ENCODE measurements around the gene REM2. TPM values are rescaled to one million over a fixed set of nuclear protein-coding genes. Genes with fewer than 3 reads are reported as not detected.

REM2 gene
- total RNA-seq, 4 donors from 2014 or later = 0.19 to 0.83 (median 0.32) TPM

DNA sequence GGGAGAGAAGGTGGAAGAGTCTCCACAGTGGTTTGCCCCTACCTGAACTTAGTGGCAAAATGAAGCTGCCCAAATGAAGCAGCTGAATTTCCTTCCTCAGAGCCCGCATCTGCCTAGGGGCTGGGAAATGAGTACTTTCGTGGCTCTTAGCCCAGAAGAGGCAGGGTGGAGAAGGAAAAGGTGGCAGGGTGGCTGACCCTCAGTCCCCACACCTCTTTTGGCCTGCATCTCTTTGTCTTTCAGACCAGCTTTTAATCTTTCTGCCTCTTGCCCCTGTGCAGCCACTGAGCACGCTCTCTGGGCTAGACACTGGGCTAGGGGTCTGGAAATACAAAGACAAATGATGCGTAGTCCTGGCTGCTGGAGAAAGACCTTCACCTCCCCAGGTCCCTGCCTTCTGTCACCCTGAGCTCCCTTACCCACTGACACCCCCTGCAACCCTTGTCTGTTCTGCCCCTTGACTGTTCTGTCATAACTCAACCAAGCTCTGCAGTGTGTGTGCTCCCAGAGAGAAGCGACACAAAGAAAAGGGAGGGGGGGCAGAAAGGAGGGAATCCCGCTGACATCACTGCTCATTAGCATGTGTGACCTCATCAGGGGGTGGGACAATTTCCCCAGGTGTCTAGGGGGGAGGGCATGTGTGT, 371 bp upstream of the REM2 start:
- no peak for TF ChIP-seq POLR2A (IDR thresholded peaks at IDR 0.05)
- TF ChIP-seq, protein P1, sequence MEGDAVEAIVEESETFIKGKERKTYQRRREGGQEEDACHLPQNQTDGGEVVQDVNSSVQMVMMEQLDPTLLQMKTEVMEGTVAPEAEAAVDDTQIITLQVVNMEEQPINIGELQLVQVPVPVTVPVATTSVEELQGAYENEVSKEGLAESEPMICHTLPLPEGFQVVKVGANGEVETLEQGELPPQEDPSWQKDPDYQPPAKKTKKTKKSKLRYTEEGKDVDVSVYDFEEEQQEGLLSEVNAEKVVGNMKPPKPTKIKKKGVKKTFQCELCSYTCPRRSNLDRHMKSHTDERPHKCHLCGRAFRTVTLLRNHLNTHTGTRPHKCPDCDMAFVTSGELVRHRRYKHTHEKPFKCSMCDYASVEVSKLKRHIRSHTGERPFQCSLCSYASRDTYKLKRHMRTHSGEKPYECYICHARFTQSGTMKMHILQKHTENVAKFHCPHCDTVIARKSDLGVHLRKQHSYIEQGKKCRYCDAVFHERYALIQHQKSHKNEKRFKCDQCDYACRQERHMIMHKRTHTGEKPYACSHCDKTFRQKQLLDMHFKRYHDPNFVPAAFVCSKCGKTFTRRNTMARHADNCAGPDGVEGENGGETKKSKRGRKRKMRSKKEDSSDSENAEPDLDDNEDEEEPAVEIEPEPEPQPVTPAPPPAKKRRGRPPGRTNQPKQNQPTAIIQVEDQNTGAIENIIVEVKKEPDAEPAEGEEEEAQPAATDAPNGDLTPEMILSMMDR (IDR thresholded peaks at IDR 0.05) = no peak
- intact Hi-C loops (cut with DNase I) = no loop called here
- H3K4me1 ChIP-seq = peaks cover 6 to 46% (median 10%) of the 10 kb centered on the region in 3 donors
- DNase-seq = no peak
- no peaks in the 10 kb centered on the region for H3K27me3 ChIP-seq
- no peaks in the 10 kb centered on the region for H3K9me3 ChIP-seq
- H3K27ac ChIP-seq = no peak overlapping the region
- no peak overlapping the region for H3K4me3 ChIP-seq
- 16 to 28% methylated on average over 4 to 5 of the region's 6 CpGs for WGBS, 2 donors
- peaks cover 7 to 25% (median 14%) of the 10 kb centered on the region in 3 donors for H3K36me3 ChIP-seq

DNA sequence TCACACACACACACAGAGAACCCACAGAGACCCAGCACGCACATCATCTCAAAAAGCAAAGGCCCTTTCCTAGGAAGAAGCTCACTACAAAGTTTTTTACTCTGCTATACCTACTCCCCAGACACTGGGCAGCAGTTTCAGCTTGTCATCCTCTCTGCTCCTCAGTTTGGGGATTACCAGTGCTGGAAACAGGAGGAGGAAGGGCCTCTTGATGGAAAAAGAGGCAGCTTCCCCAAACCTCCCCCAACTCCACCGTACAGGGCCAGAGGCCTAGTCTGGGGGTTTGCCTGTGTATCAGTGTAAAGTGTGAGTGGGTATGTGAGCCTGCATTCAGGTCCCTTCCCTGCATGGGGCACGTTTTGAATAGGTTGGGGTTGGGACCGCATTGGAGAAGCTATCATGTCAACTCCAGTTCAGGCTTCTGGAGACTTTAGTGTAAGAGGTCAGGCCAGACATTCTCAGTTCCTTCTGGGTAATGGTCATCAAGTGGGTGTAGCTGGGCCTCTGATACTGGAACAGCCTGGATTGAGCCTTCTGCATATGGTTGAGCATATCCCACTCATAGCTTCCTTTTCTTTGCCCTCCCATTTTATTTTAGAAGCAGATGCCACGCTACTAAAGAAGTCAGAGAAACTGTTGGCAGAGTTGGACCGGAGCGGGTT, 1.2 kb downstream of the REM2 start:
- H3K9me3 ChIP-seq = no peaks in the 10 kb centered on the region
- WGBS, 2 donors = 80 to 92% methylated on average over 2 to 7 of the region's 7 CpGs
- H3K4me1 ChIP-seq = peaks cover 14 to 62% (median 19%) of the 10 kb centered on the region in 3 donors
- no peaks in the 10 kb centered on the region for H3K27me3 ChIP-seq
- no peak overlapping the region for H3K4me3 ChIP-seq
- H3K27ac ChIP-seq = no peak overlapping the region
- no peak for DNase-seq
- no peak for TF ChIP-seq POLR2A (IDR thresholded peaks at IDR 0.05)
- TF ChIP-seq, protein P1 (IDR thresholded peaks at IDR 0.05) = no peak
- peaks cover 0 to 10% (median 0%) of the 10 kb centered on the region in 3 donors for H3K36me3 ChIP-seq
- intact Hi-C loops (cut with DNase I) = no loop called here

DNA sequence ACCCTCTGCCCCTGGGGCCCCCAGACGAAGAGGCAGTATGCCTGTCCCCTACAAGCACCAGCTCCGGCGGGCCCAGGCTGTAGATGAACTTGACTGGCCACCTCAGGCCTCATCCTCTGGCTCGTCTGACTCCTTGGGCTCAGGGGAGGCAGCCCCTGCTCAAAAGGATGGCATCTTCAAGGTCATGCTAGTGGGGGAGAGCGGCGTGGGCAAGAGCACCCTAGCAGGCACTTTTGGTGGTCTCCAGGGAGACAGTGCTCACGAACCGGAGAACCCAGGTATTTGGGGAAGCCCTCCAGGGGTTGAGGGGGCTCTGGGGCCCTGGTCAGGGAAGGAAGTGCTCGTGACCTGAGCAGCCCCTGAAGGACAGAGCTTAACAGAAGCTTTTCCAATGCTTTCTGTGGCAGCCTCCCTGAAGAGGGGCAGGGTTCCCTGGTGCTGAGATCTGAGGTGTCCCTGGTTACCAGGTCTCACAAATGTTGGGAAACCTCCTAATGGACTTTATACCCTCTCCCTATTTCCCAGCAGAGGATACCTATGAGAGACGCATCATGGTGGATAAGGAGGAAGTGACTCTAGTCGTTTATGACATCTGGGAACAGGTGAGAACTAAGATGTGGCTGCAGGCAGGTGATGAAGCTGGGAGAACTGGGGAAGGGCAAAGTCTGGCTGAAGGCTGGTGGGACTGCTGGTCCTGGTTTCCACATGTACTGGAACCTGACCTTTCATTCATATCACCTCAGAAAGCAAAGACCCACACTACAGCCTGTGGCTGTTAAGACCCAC, 1.9 kb downstream of the REM2 start:
- H3K4me3 ChIP-seq = no peak overlapping the region
- no peak for DNase-seq
- no peaks in the 10 kb centered on the region for H3K27me3 ChIP-seq
- TF ChIP-seq POLR2A (IDR thresholded peaks at IDR 0.05) = no peak
- TF ChIP-seq, protein P1 (IDR thresholded peaks at IDR 0.05) = no peak
- intact Hi-C loops (cut with DNase I) = no loop called here
- H3K9me3 ChIP-seq = no peaks in the 10 kb centered on the region
- no peak overlapping the region for H3K27ac ChIP-seq
- H3K36me3 ChIP-seq = peaks cover 0 to 2% (median 0%) of the 10 kb centered on the region in 3 donors
- WGBS, 2 donors = 69 to 88% methylated on average over 4 to 5 of the region's 11 CpGs
- peaks cover 18 to 69% (median 19%) of the 10 kb centered on the region in 3 donors for H3K4me1 ChIP-seq

DNA sequence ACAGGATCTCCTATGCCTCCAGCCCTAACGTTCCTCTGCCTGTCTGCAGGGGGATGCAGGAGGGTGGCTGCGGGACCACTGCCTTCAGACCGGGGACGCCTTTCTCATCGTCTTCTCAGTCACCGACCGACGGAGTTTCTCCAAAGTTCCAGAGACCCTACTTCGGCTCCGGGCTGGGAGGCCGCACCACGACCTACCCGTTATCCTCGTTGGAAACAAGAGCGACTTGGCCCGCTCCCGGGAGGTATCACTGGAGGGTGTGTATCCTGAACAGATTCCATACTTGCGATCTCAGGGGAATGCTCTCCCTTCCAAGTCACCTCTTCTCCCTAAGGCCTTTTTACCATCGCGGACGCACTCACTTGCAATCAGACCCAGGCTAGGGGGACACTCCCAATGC, 3.0 kb downstream of the REM2 start:
- Histone ChIP-seq H3K36me3 (no peaks in the 10 kb centered on the region), H3K27me3 (no peaks in the 10 kb centered on the region), H3K9me3 (no peaks in the 10 kb centered on the region), H3K27ac (peak overlapping the region; percentile 77 to 92 (median 84)), H3K4me3 (peak overlapping the region in 2 of 4 donors; percentile 60 to 70), H3K4me1 (peaks cover 19 to 77% (median 21%) of the 10 kb centered on the region in 3 donors)
- DNase-seq = no peak
- intact Hi-C loops (cut with DNase I) = no loop called here
- 86 to 87% methylated on average over 10 of the region's 21 CpGs for WGBS, 2 donors
- TF ChIP-seq, protein P1 (IDR thresholded peaks at IDR 0.05) = no peak
- TF ChIP-seq POLR2A (IDR thresholded peaks at IDR 0.05) = no peak

Measured in esophagus squamous epithelium (tissue), 5 donors.